HG03354 (cell line): ENCODE results near the gene ST6GALNAC5.
"Not testable (repeated sequence)": the region's sequence is repeated elsewhere in the genome, so short reads cannot be mapped to it uniquely, and the experiment has no call there.

ENCODE experiments used
- ATAC-seq: cut with Tn5 transposase; IDR thresholded peaks from one replicate; pipeline ENCODE4 v1.9.1; 2021; ENCODE audit warnings: mild to moderate bottlenecking; ENCODE audit not compliant: unreplicated experiment, poor library complexity, severe bottlenecking

ST6GALNAC5 gene

DNA sequence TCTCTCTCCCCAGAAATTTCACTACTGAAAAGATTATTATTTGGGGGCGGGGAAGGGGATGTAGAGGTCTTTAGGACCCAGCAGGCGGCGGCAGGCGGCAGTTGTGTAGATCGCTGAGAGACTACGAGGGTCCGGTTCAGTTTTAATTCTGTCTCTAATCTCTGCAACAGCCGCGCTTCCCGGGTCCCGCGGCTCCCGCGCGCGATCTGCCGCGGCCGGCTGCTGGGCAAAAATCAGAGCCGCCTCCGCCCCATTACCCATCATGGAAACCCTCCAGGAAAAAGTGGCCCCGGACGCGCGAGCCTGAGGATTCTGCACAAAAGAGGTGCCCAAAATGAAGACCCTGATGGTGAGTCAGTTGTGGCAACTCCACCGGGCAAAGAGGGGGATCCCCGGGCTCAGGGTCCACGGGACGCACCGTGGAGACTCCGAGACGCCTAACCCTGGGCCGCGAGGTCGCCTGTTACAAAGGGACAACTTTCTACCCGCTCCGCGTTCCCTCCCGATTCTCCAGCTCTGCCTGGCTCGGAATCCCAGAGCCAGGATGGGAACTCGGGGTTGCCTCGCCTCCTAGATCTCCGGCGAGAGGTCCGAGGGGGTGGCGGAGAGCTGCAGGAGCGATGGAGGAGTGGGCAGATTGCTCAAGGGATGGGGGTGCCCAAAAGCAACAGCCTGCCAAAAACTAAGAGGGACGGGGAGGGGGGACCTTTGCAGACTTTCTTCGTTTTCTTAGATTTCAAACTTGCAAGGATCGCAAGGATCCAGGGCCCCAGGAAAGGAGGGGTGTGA is at the start of gene ST6GALNAC5:
TSS of gene ST6GALNAC5 (plus strand) at position 139 of the 789 bp plus-strand sequence.
- no peak for ATAC-seq

DNA sequence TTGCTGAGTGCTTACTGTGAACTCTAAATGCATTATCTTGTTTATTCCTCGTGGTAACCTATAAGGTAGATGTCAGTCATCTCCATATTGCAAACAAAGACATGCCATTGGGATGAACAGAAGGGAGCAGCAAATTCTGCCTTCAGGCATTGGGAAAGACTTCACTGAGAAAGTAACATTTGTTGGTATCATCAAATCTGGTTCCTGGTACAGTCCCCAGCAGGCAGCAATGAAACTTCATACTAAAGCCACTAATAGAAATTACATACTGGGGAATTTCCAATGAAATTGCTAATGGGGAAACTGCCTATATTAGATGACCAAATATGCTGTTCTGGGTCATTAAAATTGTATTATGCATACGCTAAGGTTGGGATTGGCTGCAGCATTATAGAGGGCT is 47.3 kb upstream of the ST6GALNAC5 start:
- ATAC-seq, result no peak

DNA sequence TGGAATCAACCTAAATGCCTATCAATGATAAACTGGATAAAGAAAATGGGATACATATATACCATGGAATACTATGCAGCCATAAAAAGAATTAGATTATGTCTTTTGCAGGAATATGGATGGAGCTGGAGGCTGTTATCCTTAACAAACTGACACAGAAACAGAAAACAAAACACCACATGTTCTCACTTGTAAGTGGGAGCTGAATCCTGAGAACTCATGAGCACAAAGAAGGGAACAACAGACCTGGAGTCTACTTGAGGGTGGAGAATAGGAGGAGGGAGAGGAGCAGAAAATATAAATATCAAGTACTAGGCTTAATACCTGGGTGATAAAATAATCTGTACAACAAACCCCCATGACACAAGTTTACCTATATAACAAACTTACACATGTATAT is 44.3 kb upstream of the ST6GALNAC5 start:
- not testable (repeated sequence) for ATAC-seq

DNA sequence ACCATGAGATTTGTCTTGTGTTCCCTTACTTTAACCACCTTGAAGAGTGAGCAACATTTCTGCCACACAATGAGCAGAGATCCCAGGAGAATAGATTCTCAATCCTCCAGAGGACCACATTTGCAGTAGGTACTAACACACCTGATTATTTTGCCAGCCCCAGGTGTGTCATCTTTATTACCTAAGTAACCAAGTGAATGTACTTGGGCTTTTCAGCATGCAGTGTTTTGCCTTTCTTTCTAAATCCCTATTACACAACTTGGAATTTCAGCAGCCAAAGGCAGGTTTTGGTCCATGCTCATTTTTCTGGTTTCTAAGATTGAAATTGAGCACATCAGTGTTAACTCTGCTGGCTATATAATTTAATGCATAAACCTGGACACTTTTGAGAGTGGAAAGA is 43.2 kb upstream of the ST6GALNAC5 start:
- no peak for ATAC-seq

DNA sequence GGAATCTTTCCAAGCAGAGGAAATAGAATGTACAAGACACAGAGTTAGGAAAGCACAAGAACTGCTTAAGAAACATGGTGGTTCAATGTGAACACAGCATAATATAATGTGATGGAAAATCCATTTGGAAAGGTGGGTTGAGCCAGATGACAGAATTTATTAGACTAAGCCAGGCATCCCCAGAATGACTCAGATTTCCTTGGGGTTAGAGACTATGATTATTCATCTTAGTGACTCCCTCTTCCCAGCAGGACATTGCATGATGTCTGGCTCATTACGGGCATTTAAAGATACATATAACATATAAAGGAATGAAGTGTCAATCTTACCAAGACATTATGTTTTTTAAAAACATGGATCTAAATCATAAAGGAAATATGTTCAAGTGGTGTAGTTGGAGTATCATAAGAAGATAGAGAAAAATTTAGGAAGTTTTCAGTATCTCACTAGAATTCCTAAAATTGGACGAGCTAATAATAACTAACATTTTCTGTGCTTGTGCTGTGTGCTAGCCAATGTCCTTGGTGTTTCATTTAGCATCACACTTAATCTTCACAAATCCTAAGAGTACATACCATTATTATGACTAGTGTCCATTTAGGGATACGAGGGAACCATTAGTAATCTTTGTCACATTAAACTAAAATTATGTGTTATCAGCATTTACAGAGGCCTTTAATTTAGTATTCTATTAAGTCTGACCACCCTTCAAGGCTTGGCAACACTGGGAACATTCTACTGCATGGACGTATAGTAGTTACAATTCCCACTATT is 41.0 kb upstream of the ST6GALNAC5 start:
- no peak for ATAC-seq

DNA sequence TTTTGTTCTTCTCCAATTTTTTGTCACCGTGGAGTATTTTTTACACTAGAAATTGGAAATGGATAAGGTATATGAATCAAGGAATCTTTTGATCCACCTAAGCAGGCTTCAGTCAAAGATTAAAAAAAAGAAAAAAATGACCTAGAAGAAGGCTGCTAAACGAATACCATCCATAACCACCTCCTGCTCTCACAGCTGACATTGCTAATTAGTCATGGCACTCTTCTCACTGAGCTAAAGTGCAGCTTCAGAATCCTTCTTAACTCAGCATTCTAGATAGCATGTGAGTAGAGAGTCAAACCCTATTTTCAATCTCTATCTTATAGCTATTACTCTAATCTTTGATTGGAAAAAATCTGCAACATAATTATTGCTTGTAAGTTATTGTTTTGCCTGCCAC is 40.2 kb upstream of the ST6GALNAC5 start:
- no peak for ATAC-seq

DNA sequence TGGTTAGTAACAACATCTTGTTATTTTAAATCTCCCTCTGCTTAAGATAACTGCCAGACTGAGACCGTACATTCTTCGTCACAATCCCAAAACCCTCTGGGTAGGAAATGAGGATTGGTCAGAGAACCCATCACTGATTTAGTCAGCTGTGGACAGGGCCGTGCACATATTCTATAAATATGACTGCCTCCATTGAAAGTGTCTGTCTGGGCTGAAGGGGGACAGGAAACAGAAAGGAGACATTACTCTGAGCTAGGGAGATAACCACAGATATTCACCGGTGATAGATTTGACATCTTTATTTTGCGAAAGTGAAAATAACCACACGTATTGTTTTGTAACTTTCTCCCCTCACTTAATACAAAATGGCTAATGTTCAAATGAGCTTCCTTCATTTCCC is 36.9 kb upstream of the ST6GALNAC5 start:
- peak; percentile 91 for ATAC-seq

DNA sequence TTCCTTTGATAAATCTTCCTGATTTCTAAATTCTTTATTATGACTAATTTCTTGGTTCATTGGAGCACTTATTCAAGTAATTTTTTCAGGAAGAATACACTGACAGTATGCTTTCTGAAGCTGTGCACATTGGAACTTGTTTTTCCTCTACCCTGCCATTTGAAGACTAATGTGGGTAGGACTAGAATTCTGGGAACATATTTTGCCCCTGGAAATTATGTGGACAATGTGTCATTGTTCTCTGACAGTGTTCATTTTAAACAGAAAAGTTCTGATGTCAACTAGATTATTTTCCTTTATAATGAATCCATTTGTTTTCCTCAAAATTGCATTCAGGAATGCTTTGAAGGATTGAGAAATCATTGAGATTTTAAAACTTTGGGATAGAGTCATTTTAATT is 34.8 kb upstream of the ST6GALNAC5 start:
- ATAC-seq, result no peak

DNA sequence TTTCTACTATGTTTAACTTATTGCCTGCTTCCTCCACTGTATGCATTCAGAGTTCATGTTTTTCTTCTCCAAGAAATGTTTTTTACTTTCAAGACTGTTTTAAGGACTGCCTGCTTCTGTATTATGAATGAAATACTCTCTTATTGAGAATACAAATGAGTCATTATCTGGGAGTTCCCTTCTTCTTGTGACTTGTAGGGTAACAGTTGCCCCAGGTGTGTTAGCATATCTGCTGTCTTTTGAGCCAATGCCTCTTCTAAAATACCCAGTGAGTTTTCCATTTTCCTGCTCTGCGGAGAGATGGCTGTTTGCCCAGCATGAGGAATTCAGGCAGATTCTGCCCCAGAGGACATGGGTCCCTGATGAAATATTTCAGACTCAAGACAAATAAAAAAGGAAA is 34.1 kb upstream of the ST6GALNAC5 start:
- ATAC-seq, result no peak

DNA sequence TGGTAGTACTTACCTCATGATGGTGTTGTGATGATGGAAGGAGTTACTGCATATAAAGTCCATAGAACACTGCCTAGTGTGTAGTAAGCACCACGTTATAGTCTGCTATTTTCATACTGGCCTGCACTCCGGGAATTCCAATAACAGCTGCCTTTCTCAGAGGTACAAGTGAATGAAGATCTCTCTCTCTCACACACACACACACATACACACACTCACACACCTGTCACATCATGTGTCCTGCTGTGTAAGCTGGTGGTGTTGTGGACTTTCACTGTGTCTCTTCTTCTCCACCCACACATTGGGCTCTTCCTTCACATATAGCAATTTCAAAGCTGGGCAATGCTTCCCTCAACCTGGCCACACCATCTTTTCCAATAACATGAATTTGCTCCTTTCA is 33.4 kb upstream of the ST6GALNAC5 start:
- no peak for ATAC-seq

DNA sequence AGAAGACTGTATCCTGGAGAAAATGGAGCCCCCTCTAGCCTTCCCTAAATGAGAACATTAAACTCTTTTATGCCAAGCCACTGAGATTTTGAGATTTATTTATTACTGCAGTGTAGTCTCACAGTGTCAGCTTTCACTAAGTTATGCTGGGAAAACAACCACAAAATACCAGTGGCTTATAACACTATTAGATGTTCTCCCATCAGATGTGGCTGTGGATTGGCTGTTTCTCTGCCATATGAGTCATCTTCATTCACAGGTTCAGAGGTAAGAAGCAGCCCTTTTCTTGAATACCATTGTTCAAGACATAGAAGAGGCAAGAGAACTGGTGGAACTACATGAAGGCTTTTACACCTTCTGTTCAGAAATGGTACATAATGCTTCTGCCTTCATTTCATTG is 32.1 kb upstream of the ST6GALNAC5 start:
- ATAC-seq, result no peak

DNA sequence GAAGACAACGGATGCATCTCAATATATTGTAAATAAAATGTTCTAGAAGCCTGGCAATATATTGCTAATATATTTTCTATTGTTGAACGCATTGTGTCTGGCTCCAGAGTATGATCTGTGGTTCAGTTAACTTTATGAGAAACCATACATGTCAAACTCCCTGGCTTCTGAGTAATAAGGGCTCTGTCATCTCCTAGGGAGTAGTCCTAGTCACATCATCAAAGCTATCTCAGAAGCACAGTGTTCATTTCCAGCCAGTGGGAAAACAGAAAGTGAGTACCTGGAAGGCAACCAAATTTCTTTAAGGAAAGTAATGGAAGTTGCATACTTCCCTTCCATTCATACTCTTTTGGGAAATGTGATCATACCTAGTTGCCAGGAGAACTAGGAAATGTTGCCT is 27.0 kb upstream of the ST6GALNAC5 start:
- ATAC-seq, result no peak

DNA sequence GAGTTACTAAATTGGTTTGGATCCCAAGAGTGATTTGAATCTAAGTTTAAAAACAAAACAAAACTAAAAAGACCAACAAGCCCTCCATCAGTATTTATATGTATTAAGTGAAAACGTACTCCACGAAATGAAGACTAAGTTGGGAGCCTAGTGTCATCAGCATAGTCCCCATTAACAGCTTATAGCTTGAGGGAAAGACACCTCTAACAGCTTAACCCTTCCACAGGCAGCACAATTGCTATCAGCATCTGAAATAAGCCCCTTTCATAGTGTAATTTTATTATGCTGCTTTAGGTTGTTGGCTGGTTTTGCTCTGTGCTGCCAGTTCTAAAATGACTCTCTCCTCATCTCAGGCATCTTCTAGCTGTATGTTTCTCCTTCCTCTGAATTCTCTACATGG is 25.8 kb upstream of the ST6GALNAC5 start:
- ATAC-seq, result no peak

DNA sequence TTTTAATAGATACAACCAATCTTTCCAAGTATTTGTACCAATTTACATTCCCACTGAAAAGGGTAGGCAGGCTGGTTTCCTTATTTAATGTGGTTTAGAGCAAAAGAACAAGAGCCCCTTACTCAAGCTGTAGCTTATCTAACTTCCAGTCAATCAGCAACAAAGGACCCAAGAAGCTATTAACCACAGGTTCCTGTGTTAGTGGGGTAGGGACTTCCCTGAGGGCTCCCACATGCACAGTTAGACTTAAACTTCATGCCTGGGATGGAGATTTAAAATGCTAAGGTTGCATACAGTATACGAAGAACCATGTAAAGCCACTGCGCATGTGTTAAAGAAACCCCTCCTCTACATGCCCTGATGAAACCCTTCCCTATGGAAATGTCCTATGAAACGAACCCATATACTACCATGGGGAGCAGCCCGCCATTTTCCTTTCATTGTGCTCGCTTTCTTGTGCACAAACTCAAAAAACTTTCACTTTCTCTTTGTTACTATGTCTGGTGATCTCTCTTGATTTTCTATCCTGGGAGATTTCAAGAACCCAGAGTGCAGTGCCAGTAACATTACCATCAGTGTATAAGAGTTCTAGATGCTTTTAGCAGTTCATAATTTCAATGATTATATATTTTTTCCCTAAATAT is 23.3 kb upstream of the ST6GALNAC5 start:
- ATAC-seq, result no peak

DNA sequence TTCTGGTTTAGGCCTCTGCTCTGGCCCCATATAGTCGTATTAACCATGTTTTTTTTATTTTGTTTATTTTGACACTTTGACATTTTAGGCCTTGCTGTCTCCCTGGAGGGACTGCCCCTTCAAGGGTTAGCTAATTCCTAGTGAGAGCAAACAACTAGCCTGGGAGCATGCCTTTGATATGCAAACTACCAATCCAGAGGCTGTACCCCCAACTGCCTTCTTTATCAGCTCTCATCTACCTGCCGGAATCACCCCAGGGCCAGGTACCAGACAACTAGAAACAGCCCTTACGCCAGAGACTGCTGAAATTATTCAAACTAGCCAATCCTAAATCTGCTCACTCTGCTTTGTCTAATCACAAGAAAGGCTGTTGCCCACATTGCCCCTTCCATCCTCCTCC is 13.0 kb upstream of the ST6GALNAC5 start:
- no peak for ATAC-seq

DNA sequence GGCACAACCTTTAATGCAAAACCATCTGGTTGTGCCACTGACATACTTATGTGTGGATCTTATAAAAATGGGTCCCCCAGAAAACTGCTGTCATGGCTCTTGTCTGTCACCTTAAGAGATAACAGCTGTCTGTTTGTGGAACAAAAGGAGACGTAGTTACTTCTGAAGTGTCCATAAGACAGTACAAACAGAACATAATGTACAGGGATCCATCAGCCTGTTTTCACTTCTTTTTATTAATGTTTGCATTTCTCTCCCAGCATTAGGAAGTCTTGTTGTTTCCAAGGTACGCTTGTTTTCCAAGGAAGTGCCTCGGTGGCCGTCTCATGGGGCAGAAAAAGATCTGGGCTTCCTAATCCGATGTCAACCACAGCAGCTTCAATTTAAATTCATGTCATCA is 11.2 kb upstream of the ST6GALNAC5 start:
- no peak for ATAC-seq

DNA sequence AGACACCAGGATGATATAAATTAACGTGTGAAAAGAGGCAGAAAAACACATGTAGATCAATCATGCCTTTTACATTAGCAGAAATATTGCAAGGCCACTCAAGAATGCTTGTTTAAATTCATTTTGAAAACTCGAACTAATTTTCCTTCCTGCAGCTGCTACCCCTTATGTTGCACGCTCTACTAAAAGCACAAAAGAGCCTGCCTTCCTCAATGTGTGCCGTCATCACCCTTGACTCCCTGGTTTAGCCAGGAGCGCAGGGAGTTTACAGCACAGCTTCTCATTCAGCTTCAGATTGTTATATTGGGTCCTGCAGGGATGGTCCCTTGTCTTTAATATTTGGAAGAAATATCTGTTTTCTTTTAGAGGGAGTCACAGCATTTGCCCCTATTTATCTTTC is 10.1 kb upstream of the ST6GALNAC5 start:
- ATAC-seq, result no peak

DNA sequence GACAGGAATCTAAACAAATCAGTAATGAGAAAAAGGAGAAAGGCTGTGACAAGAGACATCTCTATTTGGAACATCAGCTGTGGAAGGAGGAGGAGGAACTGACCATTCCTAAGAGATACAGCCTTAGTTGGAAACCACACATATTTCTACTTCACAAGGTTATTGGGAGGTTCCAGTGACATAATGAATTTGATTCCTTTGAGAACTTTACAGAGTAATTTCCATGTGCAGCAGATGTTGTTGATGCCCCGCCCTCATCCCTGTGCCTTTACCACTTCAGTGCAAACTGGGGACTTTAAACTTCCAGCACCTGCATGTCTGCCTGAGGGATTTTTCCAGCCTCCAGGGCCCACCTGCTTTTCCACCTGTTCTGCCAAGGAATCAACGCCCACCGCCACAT is 9.3 kb upstream of the ST6GALNAC5 start:
- no peak for ATAC-seq

DNA sequence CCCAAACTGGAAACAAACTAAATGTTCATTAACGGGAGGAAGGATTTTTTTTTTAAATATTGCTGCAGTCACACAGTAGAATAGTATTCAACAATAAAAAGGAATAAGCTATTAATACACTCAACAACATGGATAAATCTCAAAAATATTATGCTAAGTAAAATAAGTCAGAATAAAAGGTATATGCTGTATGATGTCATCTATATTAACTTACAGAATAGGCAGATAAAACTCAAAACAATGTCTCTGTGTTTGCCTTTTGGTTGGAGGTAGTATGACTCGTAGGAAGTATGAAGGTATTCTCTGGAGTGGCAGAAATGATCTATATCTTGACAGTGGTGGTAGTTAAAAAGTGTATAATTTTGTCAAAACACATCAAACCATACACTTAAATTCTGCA is 6.1 kb upstream of the ST6GALNAC5 start:
- no peak for ATAC-seq

DNA sequence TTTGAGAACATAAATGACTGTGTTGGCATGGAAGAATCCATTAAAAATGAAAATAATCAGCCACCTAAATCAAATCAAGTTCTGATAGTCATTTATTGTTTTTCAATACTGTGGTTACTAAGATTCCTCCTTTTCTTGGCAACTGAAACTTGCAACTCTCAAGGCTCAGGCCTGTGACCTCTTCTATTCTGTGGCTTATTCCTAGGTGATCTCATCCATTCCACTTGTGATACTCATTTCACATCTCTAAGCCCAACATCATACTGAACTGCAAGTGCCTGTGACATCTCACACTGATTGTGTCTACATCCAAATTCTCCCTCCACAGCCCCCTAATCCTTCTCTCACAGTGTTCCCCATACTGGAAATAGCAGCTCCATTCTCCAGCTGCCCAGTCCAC is 4.8 kb upstream of the ST6GALNAC5 start:
- ATAC-seq, result no peak

DNA sequence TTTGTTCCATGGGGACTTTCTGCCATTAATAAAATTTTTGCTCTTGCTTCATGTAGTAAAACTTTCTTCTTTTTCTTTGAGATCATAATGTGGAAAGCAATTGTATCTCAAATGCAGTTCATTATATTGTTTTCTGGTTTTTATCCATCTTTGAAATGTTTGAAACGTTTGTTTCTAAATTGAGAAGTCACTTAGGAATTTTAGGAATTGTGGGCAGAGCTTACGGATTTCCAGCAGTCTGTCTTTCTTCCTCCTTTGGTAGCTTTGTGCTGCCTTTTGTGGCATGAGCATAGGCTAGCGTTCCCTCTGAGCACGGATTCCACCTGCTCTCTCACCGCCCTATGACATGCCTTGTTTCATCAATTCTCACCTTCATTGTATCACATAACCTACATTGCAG is 2.9 kb upstream of the ST6GALNAC5 start:
- ATAC-seq, result no peak
